ENCODE data around the gene CATSPERZ.

CATSPERZ gene

DNA sequence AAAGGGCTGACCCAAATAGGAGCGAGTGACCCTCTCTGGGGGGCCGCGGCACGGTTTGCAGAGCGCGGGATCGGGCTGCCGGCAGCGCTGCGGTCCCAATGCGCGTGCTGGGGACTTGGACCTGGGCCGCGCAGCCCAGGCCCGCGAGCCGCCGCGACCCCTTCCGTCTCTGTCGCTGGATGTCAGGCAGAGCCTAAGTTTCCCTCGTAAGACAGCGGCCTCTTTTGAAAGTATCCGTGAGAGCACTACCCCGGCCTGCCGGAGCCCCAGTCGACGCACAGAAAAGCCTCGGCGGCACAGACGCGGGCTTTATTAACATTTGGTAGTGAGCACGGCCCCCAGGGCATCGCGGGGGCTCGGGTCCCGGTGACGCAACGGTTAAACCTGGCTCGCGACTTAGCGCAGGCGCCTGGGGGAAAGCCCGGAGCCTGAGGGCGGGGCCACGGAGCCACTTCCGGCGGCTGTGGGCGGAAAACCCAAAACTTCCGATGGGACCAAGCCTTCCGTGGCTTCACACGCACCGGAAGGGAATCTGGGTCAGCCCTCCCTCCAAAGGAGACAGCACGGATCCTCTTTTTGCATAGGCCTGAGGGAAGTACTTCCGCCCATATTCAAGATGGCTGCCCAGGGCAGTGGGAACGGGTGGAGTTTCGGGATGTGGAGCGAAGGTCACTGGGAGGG, 30.5 kb upstream of the CATSPERZ start:
- TF ChIP-seq, protein P1, sequence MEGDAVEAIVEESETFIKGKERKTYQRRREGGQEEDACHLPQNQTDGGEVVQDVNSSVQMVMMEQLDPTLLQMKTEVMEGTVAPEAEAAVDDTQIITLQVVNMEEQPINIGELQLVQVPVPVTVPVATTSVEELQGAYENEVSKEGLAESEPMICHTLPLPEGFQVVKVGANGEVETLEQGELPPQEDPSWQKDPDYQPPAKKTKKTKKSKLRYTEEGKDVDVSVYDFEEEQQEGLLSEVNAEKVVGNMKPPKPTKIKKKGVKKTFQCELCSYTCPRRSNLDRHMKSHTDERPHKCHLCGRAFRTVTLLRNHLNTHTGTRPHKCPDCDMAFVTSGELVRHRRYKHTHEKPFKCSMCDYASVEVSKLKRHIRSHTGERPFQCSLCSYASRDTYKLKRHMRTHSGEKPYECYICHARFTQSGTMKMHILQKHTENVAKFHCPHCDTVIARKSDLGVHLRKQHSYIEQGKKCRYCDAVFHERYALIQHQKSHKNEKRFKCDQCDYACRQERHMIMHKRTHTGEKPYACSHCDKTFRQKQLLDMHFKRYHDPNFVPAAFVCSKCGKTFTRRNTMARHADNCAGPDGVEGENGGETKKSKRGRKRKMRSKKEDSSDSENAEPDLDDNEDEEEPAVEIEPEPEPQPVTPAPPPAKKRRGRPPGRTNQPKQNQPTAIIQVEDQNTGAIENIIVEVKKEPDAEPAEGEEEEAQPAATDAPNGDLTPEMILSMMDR (conservative IDR thresholded peaks at IDR 0.05; ENCODE audit: low read depth, low read length): no peak
- Histone ChIP-seq H4K20me1 (ENCODE audit: insufficient read depth) (no peaks in the 10 kb centered on the region), H3K4me3 (IDR thresholded peaks at IDR 0.05; ENCODE audit: insufficient read depth, low read depth, low read length) (no peak overlapping the region), H3K27ac (peak overlapping the region; percentile 87), H3K4me2 (peak overlapping the region; percentile 86), H3K36me3 (ENCODE audit: insufficient read depth) (no peaks in the 10 kb centered on the region), H2AFZ (ENCODE audit: low read depth) (peak overlapping the region; percentile 68), H3K79me2 (ENCODE audit: insufficient read depth, low read depth) (no peaks in the 10 kb centered on the region), H3K27me3 (ENCODE audit: insufficient read depth, low read depth) (no peaks in the 10 kb centered on the region), H3K4me1 (ENCODE audit: low read depth, poor library complexity, severe bottlenecking) (peaks cover 14% of the 10 kb centered on the region), H3K9ac (peak overlapping the region; percentile 86)

DNA sequence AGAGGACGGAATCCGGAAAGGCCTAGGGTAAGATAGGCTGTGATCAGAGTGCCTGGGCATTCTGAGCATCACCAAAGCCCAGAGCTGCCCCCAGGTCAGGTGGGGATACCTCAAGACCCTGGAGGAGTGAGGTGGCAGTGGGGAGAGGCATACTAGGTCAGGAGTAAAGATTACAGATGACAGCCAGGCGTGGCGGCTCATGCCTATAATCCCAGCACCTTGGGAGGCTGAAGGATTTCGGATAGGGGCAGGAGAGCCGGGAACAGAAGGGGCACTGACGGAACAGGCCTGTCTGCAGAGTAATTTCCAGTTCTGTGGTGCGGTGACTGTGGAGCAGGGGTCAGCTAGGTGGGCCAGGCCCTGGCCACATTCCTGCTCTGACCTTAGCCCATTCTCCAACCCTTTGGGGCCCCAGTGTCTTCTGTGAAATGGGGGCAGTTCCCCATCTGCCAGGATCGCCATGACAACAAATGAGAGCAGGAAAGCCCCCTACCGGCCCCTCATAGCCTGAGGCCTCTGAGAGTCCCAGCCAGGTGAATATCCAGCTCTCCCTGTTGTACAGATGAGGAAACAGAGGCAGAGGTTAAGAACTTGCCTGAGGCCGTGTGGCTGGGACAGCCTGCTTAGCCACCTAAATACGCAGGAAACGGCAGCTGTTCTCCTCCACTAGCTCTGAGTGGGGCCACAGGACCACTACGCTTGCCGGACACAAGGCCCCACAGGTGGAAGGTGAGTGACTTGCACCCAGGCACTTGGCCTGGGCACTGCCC, 24.9 kb upstream of the CATSPERZ start:
- Histone ChIP-seq H3K27me3 (ENCODE audit: insufficient read depth, low read depth) (no peaks in the 10 kb centered on the region), H4K20me1 (ENCODE audit: insufficient read depth) (no peaks in the 10 kb centered on the region), H3K4me1 (ENCODE audit: low read depth, poor library complexity, severe bottlenecking) (peaks cover 6% of the 10 kb centered on the region), H3K36me3 (ENCODE audit: insufficient read depth) (no peaks in the 10 kb centered on the region), H3K4me3 (IDR thresholded peaks at IDR 0.05; ENCODE audit: insufficient read depth, low read depth, low read length) (no peak overlapping the region), H2AFZ (ENCODE audit: low read depth) (no peak overlapping the region), H3K4me2 (no peak overlapping the region), H3K27ac (no peak overlapping the region), H3K79me2 (ENCODE audit: insufficient read depth, low read depth) (no peaks in the 10 kb centered on the region), H3K9ac (no peak overlapping the region)
- TF ChIP-seq, protein P1 (conservative IDR thresholded peaks at IDR 0.05; ENCODE audit: low read depth, low read length): no peak

DNA sequence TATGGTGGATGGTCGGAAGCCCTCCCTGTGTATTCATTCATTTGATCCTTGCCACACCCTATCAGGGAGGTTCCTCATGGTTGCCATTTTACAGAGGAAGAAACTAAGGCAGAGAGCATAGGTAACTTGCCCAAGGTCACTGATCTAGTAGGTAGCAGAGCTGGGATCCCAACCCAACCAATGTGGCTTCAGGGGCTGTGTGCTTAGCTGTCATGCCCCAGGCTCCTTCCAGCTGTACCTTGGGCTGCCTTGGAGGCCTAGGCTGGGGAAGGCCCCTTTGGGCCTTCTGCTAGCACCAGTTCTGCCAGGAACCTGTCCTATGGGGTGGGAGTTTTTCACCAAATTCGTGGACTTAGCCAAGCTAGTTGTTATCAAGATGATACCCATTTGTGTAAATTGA, 24.3 kb upstream of the CATSPERZ start:
- Histone ChIP-seq H3K4me3 (IDR thresholded peaks at IDR 0.05; ENCODE audit: insufficient read depth, low read depth, low read length) (no peak overlapping the region), H2AFZ (ENCODE audit: low read depth) (no peak overlapping the region), H3K79me2 (ENCODE audit: insufficient read depth, low read depth) (no peaks in the 10 kb centered on the region), H3K27ac (no peak overlapping the region), H3K4me2 (no peak overlapping the region), H3K4me1 (ENCODE audit: low read depth, poor library complexity, severe bottlenecking) (peaks cover 6% of the 10 kb centered on the region), H3K36me3 (ENCODE audit: insufficient read depth) (no peaks in the 10 kb centered on the region), H3K9ac (no peak overlapping the region), H4K20me1 (ENCODE audit: insufficient read depth) (no peaks in the 10 kb centered on the region), H3K27me3 (ENCODE audit: insufficient read depth, low read depth) (no peaks in the 10 kb centered on the region)
- TF ChIP-seq, protein P1 (conservative IDR thresholded peaks at IDR 0.05; ENCODE audit: low read depth, low read length): no peak

DNA sequence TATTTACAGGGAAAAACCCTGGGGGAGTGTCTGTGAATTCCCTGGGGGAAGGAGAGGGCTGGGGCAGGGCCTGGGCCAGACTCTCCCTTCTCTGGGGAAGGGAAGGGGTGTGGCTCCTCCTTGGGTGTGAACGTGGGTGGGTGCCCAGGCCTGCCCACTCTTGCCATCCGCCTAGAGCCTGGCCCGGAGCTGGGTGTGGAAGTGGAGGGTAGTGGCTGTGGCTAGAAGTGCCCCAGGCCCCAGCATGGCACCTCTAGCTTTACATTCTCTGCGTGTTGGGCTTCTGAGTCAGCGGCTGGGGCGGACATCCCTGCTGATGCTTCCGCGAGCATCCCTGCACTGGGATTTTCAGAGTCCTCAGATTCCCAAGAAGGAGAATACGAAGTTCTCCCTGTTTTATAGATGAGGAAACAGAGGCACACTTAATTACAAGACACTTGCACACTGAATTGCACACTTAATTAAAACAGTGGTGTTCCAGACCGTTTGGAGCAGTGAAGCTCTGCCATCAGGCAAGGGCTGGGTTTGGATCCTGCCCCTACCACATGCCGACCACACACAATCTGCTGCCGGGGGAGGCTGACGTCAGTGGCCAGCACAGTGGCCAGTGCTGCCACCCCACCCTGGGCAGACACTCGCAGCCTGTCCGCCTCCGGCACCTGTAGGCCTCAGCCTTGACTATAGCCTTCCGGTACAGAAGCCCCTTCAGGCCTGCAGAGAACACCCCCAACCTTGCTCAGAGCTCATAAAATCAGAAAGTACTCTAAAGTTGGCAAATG, 23.3 kb upstream of the CATSPERZ start:
- Histone ChIP-seq H3K27ac (no peak overlapping the region), H3K79me2 (ENCODE audit: insufficient read depth, low read depth) (no peaks in the 10 kb centered on the region), H4K20me1 (ENCODE audit: insufficient read depth) (no peaks in the 10 kb centered on the region), H3K9ac (no peak overlapping the region), H3K4me2 (no peak overlapping the region), H2AFZ (ENCODE audit: low read depth) (no peak overlapping the region), H3K36me3 (ENCODE audit: insufficient read depth) (no peaks in the 10 kb centered on the region), H3K27me3 (ENCODE audit: insufficient read depth, low read depth) (no peaks in the 10 kb centered on the region), H3K4me3 (IDR thresholded peaks at IDR 0.05; ENCODE audit: insufficient read depth, low read depth, low read length) (no peak overlapping the region), H3K4me1 (ENCODE audit: low read depth, poor library complexity, severe bottlenecking) (peaks cover 4% of the 10 kb centered on the region)
- TF ChIP-seq, protein P1 (conservative IDR thresholded peaks at IDR 0.05; ENCODE audit: low read depth, low read length): no peak
